DOHH2 (cell line): ENCODE measurements around the gene TTYH1.
A peak's percentile ranks its signal among the peaks of the same experiment; 100 is the strongest.

Experiments
- H3F3A ChIP-seq: fragments of 200-600 bp; sonication (generic), shearing (Covaris generic); 2 replicates; pipeline ENCODE4 v1.6.0; 2016; ENCODE audit warnings: antibody characterized with exemption, mild to moderate bottlenecking; ENCODE audit not compliant: control insufficient read depth, insufficient read depth
- H3K27ac ChIP-seq: fragments of 200-600 bp; sonication (generic); 2 replicates; pipeline ENCODE4 v1.5.1; 2014; ENCODE audit warnings: low read depth, mild to moderate bottlenecking, low read length, moderate library complexity
- H3K27me3 ChIP-seq: fragments of 200-600 bp; sonication (generic); 2 replicates; pipeline ENCODE4 v1.6.1; 2014; ENCODE audit warnings: mild to moderate bottlenecking, low read length, mixed read lengths; ENCODE audit not compliant: control insufficient read depth
- H3K36me3 ChIP-seq: fragments of 200-600 bp; sonication (generic); 2 replicates; pipeline ENCODE4 v1.6.1; 2014; ENCODE audit warnings: mild to moderate bottlenecking, low read length, moderate library complexity, mixed read lengths; ENCODE audit not compliant: control insufficient read depth
- H3K4me1 ChIP-seq: fragments of 200-600 bp; sonication (generic); 2 replicates; pipeline ENCODE4 v1.6.1; 2014; ENCODE audit warnings: mild to moderate bottlenecking, low read length, mixed read lengths; ENCODE audit not compliant: control insufficient read depth
- H3K4me2 ChIP-seq: fragments of 200-600 bp; sonication (generic); 2 replicates; pipeline ENCODE4 v1.6.0; 2014; ENCODE audit warnings: mild to moderate bottlenecking, low read length, moderate library complexity
- H3K4me3 ChIP-seq: fragments of 200-600 bp; sonication (generic); 2 replicates; pipeline ENCODE4 v1.5.1; 2014; ENCODE audit warnings: mild to moderate bottlenecking, low read length, mixed read lengths
- H3K79me2 ChIP-seq: fragments of 200-600 bp; sonication (generic); 2 replicates; pipeline ENCODE4 v1.6.1; 2014; ENCODE audit warnings: mild to moderate bottlenecking, low read length, mixed read lengths; ENCODE audit not compliant: control insufficient read depth
- H3K9me2 ChIP-seq: fragments of 200-600 bp; sonication (generic); replicated peaks from 2 replicates; pipeline ENCODE4 v1.6.1; 2014; ENCODE audit warnings: mild to moderate bottlenecking, low read length, mixed read lengths; ENCODE audit not compliant: control insufficient read depth
- H3K9me3 ChIP-seq: fragments of 200-600 bp; sonication (generic); 2 replicates; pipeline ENCODE4 v1.6.1; 2014; ENCODE audit warnings: antibody characterized with exemption, low read length, mixed read lengths; ENCODE audit not compliant: control insufficient read depth, insufficient read depth
- H4K20me1 ChIP-seq: fragments of 200-600 bp; sonication (generic); 2 replicates; pipeline ENCODE4 v1.6.0; 2014; ENCODE audit warnings: low read depth, mild to moderate bottlenecking, antibody characterized with exemption, low read length, moderate library complexity; ENCODE audit not compliant: control insufficient read depth, insufficient read depth
- EZH2phosphoT487 ChIP-seq: fragments of 200-600 bp; sonication (generic); IDR thresholded peaks from 2 replicates; pipeline ENCODE4 v1.6.1; 2017; ENCODE audit warnings: borderline replicate concordance, mild to moderate bottlenecking, antibody characterized with exemption, low read length, moderate library complexity, mixed read lengths
- TF ChIP-seq, protein P1 (sequence below): fragments of 200-600 bp; sonication (generic); IDR thresholded peaks from one replicate; pipeline ENCODE4 v1.5.1; 2014; ENCODE audit warnings: antibody characterized with exemption, mild to moderate bottlenecking, low read depth, low read length; ENCODE audit not compliant: poor library complexity, severe bottlenecking

Gene TTYH1

GRCh38 chr19:54480051-54480450 lies 64.8 kb downstream of the TTYH1 start:
- no peak for TF ChIP-seq EZH2phosphoT487
- TF ChIP-seq, protein P1, sequence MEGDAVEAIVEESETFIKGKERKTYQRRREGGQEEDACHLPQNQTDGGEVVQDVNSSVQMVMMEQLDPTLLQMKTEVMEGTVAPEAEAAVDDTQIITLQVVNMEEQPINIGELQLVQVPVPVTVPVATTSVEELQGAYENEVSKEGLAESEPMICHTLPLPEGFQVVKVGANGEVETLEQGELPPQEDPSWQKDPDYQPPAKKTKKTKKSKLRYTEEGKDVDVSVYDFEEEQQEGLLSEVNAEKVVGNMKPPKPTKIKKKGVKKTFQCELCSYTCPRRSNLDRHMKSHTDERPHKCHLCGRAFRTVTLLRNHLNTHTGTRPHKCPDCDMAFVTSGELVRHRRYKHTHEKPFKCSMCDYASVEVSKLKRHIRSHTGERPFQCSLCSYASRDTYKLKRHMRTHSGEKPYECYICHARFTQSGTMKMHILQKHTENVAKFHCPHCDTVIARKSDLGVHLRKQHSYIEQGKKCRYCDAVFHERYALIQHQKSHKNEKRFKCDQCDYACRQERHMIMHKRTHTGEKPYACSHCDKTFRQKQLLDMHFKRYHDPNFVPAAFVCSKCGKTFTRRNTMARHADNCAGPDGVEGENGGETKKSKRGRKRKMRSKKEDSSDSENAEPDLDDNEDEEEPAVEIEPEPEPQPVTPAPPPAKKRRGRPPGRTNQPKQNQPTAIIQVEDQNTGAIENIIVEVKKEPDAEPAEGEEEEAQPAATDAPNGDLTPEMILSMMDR, result no peak
- Histone ChIP-seq H3K9me3 (no peaks in the 10 kb centered on the region), H3K9me2 (no peaks in the 10 kb centered on the region), H3K36me3 (no peaks in the 10 kb centered on the region), H3K4me1 (peaks cover 13% of the 10 kb centered on the region), H3K4me2 (no peak overlapping the region), H3K79me2 (no peaks in the 10 kb centered on the region), H4K20me1 (no peaks in the 10 kb centered on the region; the same call in 1 of the 2 replicates), H3F3A (no peaks in the 10 kb centered on the region), H3K4me3 (no peak overlapping the region), H3K27ac (no peak overlapping the region), H3K27me3 (peaks cover 17% of the 10 kb centered on the region)

- no peak for TF ChIP-seq EZH2phosphoT487
- TF ChIP-seq, protein P1, result peak; percentile 79
- Histone ChIP-seq H3K4me2 (no peak overlapping the region), H3K4me3 (no peak overlapping the region), H3K27ac (no peak overlapping the region), H3K9me2 (no peaks in the 10 kb centered on the region), H3K9me3 (no peaks in the 10 kb centered on the region), H4K20me1 (no peaks in the 10 kb centered on the region; the same call in 1 of the 2 replicates), H3K79me2 (no peaks in the 10 kb centered on the region), H3F3A (no peaks in the 10 kb centered on the region; the same call in 1 of the 2 replicates), H3K4me1 (peaks cover 13% of the 10 kb centered on the region), H3K36me3 (no peaks in the 10 kb centered on the region), H3K27me3 (peaks cover 20% of the 10 kb centered on the region)
Observed at GRCh38 chr19:54481326-54481930, 66.2 kb downstream of the TTYH1 start.

DNA sequence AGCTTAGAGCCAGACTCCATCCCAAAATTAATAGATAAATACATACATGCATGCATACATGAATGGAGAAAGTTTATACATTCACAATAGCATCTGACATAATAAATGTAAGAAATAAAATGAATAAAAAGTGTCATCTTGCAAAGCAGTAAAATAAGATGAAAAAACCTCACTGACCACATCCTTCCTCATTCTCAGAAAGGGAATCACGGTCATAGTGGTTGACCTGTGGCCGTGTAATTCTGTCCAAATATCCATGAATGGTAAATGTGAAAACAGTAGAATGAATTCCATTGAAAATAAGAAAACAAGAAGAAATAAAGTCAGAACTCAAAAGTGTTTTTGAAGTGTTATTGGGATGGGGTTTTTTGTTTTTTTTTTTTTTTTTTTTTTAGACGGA lies 67.6 kb downstream of the TTYH1 start:
- H4K20me1 ChIP-seq, result no peaks in the 10 kb centered on the region; the same call in 1 of the 2 replicates
- H3K4me1 ChIP-seq, result peaks cover 13% of the 10 kb centered on the region
- H3K27ac ChIP-seq, result no peak overlapping the region
- no peaks in the 10 kb centered on the region; the same call in 1 of the 2 replicates for H3F3A ChIP-seq
- no peaks in the 10 kb centered on the region for H3K9me2 ChIP-seq
- H3K79me2 ChIP-seq, result no peaks in the 10 kb centered on the region
- no peak for TF ChIP-seq EZH2phosphoT487
- TF ChIP-seq, protein P1, result no peak
- peaks cover 16% of the 10 kb centered on the region for H3K27me3 ChIP-seq
- no peaks in the 10 kb centered on the region for H3K36me3 ChIP-seq
- no peak overlapping the region for H3K4me3 ChIP-seq
- peak overlapping the region; percentile 20 for H3K4me2 ChIP-seq
- no peaks in the 10 kb centered on the region for H3K9me3 ChIP-seq
